C4-2B (cell line): ENCODE data around the gene MLLT3.

Experiments used
- ZFX ChIP-seq: fragments of 450-650 bp; IDR thresholded peaks from 2 replicates; pipeline ENCODE4 v1.6.1; 2017
- TF ChIP-seq, protein P1 (sequence below): fragments of 450-650 bp; conservative IDR thresholded peaks from 2 replicates; pipeline ENCODE4 v1.5.1; 2017; ENCODE audit warnings: mild to moderate bottlenecking

DNA sequence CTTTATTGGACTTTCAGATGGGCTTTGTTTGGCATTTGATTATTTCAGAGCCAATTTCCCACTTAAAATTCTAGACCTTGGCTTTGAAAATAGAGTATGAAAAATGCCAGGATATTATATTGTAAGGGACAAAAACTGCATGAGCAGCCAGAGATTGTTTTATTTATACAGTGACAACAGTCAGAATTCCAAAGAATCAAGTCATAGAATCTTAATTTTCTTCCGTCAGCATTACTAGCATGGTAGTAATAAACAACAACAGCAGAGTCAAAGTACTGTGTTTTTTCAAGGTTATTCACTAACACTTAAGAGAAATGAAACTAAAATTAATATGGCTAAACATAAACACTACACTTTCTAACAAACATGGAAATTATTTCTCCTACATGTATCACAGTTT lies 52.2 kb downstream of the MLLT3 start:
- TF ChIP-seq, protein P1, sequence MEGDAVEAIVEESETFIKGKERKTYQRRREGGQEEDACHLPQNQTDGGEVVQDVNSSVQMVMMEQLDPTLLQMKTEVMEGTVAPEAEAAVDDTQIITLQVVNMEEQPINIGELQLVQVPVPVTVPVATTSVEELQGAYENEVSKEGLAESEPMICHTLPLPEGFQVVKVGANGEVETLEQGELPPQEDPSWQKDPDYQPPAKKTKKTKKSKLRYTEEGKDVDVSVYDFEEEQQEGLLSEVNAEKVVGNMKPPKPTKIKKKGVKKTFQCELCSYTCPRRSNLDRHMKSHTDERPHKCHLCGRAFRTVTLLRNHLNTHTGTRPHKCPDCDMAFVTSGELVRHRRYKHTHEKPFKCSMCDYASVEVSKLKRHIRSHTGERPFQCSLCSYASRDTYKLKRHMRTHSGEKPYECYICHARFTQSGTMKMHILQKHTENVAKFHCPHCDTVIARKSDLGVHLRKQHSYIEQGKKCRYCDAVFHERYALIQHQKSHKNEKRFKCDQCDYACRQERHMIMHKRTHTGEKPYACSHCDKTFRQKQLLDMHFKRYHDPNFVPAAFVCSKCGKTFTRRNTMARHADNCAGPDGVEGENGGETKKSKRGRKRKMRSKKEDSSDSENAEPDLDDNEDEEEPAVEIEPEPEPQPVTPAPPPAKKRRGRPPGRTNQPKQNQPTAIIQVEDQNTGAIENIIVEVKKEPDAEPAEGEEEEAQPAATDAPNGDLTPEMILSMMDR: no peak
- TF ChIP-seq ZFX: no peak
